GM18517 (cell line): ENCODE measurements around the gene AOC1.
"Not testable (repeated sequence)": the region's sequence is repeated elsewhere in the genome, so short reads cannot be mapped to it uniquely, and the experiment has no call there.

ENCODE experiments used
- ATAC-seq: cut with Tn5 transposase; IDR thresholded peaks from one replicate; pipeline ENCODE4 v1.9.1; 2021; ENCODE audit warnings: mild to moderate bottlenecking, moderate library complexity; ENCODE audit not compliant: unreplicated experiment

AOC1 gene

DNA sequence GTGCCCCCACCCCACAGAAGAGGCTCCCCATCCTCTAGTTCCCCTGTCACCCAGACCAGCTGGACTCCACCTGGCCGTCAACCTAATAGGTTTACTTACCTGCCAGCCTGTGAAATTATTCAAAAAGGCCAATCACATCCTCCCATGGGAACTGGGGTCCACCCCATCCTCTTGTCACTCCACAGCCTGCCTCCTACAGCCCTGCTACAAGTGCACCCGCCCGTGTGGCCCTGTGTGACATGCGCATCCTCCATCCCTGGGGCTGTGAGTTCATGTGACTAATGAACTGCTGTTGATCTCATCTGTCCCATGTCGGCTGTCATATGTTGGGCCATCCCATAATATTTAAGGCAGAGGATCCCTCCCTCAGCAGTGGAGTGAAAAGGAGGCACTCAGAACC, 39.4 kb downstream of the AOC1 start:
- no peak for ATAC-seq

DNA sequence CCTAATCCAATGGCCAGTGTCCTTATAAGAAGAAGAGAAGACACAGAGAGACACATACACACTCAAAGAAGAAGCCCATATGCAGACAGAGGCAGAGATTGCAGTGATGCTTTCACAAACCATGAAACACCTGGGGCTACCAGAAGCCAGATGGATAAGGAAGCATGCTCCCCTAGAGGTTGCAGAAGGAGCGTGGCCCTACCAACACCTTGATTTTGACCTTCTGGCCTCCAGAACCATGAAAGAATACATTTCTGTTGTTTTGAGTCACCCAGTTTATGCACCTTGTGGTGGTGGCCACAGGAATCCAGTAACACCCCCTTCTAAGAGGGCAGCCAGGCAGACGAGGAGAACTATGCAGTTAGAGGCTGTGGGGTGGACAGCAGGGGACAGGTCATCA, 43.5 kb downstream of the AOC1 start:
- ATAC-seq: no peak

DNA sequence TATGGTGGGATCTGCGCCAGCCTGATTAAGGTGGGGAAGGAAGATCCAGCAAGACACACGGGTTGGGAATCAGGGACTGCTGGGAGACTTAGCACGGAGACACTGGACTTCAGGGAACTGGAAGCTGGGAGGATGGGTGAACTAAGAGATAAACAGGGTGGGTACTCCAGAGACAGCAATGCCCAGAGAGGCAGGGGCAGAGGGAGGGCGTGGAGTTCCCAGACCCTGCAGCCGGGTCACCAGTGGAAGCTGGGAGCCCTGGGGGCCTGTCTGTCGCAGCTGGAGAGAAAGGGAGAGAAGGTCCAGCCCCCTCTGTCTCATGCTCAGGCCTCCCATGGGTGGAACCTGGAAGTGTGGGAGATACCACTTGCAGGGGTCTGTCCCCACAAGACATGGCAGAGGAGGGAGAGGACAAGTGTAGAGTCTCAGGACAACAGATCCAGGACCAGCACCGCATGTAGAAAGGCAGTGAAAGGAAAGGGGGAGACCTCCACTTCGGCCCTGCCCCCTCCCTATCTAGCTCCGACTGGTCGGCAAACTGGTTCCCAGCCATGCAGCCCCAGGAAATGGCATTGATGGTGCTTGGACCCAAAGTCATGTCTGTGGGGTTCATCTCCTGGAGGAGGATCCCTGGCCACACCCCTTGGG, 44.4 kb downstream of the AOC1 start:
- ATAC-seq: no peak

DNA sequence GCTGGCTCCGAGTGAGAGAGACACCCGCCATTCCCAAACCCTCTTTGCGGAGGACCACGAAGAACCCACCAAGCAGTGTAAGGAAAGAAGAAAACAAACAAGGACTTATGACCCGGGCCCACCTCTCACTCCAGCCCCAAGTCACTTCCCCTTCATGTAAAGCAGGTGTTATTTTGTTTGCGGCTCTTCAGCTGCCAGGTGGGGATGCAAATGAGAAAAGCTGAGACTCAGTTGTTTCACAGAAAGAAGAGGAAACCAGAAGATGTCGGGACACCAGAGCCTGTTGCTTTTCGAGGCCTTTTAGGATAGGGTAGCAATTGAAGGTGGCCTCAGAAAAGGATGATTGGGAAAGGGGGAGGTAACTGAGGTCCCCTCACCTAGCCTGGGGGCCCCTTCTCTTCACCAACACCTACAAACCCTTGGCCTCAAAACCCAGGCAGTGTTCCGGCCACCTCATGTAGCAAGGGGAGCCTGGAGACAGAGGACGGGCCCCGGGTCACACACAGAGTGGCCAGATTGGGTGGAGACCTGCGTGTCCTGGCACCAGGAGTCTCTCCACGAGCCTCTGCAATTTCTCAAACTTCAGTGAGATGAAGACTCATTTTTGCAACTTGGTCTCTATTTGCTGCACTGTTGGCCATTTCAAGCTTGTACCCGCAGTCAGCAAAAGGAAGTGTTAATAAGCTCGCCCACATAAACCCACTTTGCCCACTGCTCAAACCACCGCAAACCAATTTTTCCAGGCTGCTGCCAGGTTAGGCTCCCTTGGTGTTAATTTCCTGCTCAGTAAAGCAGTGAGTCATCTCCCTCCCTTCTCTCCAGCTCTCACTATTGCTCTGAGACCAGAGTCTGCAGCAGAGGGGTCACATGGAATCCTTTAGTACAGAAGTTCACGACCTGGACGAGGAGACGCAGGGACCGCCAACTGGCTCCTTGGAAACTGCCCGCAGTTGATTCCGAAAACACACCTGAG, 45.5 kb downstream of the AOC1 start:
- peak; percentile 64 for ATAC-seq

DNA sequence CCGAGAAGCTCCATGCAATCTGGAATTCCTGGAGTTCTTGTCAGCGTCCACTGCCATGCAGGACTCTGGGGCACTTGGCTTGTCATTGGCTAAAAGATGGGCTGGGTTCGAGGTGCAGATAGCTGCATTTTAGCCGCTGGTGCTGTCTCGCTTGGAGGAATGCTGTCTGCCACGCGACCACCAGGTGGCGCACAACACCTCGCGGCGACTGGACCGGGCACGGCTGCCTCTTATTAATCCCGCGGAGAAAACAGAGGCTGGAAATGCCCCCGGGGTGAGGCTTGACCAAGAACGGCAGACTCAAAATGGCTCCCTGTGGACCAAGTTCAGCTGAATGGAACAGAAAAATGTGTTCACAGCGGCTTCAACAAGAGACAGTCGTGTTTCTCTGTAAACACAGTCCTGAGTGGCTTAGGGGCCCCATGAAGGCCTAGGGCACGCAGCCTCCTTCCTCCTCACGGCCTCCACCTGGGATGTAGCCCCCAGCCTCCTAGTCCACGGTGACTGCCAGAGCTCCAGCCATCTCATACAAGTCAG, 46.2 kb downstream of the AOC1 start:
- peak; percentile 70 for ATAC-seq

DNA sequence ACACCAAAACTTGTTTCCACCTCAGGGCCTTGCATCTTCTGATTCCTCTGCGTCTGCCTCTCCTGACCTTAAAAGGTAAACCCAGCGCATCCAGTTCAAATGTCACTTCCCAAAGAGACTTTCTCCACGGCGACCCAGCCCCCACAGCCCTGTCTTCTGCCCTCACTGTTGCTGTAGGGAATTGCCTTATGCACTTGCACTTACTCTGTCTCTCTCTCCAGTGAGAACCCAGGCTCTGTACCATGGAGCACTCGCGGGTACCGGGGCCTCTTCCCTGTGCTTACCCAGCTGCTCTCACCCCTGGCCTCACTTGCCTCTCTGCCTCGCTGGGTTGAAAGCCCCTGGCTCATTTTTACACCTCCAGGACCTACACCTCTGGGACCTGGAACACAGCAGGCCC, 48.4 kb downstream of the AOC1 start:
- ATAC-seq: no peak

DNA sequence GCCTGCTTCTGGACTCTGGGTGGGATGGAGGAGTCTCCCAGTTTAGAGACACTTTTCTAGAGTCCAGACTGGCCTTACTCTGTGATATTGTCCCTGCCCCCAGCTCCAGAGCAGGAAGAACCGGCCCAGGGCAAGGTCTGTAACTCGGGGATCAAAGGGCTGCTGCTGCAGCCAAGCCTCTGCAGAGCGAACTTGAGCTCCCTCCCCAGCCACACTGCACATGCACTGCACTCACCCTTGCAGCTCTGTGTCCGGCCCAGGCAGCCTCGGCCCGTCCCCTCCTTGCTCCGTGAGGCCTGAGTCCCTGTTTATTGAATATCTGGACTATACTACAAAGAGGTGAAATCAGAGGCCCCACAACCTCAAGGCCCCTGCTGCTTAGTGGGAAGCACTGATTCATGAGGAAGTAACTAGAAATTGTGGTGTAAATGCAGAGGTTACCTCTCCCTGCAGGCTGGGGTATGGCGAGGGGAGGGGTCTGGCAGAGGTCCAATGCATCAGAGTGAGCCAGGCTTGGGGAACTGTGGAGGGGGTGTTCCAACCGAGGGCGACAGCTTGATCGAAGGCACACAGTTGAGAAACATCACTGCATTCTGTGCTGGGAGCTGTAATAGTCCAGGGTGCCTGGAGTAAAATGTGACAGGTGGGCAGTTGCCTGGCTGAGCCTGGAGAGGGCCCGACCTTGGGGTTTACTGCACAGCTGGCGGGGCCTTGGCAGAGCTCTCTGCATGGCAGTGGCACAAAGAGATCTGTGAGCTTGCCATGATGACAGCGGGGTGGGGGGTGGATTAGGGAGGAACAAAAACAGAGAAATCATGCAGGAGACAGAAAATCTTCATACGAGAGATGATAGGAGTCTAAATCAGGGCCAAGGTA, 49.1 kb downstream of the AOC1 start:
- no peak for ATAC-seq

DNA sequence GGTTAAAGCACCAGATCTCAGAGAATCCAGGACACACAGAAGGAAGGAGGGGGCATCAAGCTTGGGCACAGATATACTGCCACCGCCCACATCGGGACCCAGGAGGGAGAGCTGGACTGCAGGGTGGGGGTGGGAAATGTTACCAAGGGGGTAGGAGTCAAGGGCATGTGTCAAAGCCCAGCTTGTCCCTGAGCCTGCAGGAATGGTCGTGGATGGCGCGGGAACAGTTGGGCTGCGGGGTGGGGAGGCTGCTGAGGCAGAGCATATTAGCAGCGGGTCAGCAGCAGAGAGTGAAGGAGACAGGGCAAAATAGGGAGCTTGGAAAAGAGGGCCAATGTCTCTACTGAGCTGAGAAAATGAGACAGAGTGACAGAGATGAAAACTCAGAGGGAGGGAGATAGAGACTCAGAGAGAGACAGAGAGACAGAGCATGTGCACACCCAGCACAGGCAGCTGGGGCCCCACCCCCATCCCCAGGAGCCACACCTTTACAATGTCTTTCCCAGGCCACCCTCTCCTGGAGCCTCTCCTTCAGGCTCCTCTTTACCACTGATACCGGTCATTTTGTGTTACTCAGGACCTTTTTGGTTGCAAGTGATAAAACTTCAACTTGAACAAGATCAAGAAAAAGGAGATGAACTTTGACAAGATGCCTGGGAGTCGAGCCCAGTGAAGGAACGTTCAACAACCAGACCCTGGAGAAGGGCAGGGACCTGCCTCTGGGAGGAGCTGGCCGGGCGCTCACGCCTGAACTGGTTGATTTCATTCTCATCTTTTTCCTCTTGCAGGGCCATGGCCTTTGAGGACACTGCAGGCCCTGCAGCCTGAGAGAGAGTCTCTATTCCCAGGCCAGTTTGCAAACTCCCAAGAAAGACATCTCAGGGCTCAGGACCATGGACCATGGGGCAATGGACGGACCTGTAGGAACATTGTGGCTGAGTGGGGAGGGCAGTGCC, 50.0 kb downstream of the AOC1 start:
- ATAC-seq: no peak

DNA sequence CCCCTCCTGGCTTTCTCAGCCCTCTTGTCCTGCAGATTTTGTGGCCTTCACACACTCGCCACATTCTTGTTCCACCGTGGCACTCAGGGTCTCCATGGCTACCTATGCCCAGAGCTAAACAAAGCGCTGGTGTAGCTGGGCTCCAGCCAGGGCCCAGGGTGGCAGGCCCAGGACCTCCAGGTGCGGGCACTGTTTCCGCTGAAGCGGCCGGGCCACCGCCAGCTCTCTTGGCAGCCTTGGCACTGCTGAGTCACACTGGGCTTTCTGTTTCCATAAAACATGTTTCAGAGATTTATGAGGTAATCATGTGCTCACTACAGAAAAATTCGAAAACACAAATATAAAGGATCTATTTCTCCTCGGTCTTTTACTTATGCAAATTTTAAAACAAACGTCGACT, 51.3 kb downstream of the AOC1 start:
- no peak for ATAC-seq

DNA sequence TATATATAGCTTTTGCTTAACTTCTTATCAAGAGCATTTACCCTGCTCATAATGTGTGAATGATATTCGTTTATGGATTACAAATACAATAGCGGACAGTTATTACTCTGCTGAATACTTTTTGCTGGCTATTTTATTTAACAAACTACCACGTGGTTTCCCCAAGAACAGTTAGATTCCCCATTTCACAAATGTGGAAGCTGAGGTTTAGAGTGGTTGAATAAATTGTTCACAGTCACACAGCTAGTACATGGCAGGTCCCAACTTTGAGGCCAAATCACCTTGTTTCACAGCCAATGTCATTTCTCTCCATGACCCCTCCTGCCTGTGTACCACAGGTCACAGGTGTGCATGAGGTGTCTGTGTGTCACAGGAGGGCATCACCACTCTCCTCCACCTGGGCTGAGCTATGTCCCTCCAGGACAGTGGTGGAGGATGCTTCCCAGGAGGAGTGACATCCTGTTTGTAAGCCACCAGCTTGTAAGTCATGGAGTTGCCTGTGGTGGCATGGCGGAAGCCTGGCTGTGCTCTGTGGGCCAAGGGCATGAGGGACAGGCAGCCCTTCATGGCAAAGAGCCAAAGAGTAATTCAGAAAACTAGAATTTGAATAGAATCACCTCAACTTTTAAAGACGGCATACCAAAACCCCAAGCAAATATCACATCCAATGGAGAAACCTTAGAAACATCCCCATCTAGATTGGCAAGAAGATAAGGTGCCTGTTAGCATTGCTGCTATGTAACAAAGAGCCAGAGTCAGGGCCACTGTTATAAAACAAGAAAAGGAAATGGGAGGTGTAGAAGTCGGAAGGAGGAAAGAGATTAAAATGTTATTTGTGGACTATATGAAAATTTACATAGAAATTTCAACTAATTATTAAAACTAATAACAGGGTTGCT, 51.9 kb downstream of the AOC1 start:
- no peak for ATAC-seq

DNA sequence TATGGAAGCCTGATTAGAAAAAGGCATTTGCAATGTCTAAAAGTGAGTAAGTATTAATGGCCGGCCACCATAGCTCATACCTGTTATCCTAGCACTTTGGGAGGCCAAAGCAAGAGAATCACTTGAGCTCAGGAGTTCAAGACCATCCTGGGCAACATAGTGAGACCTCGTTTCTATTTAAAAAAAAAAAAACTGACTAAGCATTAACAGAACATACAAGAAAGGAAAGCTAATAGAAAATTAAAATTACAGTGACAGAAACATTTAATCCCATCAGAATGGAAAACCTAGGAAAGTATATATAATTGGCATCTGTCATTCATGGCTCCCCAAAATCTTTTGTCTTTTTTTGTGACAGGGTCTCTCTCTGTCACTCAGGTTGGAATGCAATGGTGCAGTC, 55.9 kb downstream of the AOC1 start:
- ATAC-seq: no peak

DNA sequence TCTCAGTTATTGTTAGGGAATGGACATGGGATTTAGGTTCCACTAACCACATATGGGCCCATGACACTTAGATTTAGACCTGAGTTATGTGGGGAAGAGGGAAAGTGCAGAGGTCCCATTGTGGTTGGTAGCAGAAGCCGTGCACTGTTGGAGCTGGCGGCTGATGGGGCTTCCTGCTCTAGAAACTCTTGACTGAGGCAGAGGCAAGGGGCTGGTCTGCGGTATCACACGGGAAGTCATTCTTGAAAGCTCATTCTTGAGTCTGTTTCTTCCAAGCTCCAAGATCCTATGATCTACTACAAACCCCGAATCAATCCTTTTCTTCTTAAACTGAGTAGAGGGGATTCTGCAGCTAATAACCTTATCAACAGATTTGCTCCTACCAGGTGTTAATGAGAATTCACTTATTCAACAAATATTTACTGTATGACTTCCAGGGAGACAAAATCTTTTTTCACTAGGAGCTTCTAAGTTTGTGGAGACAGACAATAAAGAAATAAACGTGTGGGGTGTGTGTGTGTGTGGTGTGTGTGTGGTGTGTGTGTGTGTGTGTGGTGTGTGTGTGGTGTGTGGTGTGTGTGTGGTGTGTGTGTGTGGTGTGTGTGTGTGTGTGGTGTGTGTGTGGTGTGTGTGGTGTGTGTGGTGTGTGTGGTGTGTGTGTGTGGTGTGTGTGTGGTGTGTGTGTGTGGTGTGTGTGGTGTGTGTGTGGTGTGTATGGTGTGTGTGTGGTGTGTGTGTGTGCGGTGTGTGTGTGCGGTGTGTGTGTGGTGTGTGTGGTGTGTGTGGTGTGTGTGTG, 57.1 kb downstream of the AOC1 start:
- no peak for ATAC-seq

DNA sequence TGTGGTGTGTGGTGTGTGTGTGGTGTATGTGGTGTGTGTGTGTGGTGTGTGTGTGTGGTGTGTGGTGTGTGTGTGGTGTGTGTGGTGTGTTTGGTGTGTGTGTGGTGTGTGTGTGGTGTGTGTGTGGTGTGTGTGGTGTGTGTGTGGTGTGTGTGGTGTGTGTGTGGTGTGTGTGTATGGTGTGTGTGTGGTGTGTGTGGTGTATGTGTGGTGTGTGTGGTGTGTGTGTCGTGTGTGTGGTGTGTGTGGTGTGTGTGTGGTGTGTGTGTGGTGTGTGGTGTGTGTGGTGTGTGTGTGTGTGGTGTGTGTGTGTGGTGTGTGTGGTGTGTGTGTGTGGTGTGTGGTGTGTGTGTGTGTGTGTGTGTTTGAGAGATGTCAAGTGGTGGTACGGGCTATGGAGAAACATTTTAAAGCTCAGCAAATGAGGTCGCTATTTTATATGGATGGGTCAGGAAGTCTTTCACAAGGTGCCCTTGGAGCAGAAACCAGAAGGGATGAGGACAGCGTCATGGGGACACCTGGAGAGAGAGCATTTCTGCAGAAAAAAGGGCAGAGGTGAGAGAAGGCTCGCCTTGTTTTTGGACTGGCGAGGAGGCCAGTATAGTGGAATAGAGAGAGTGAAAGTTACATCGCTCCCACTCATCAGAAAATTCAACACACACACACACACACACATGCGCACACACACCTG, 58.1 kb downstream of the AOC1 start:
- ATAC-seq: not testable (repeated sequence)

DNA sequence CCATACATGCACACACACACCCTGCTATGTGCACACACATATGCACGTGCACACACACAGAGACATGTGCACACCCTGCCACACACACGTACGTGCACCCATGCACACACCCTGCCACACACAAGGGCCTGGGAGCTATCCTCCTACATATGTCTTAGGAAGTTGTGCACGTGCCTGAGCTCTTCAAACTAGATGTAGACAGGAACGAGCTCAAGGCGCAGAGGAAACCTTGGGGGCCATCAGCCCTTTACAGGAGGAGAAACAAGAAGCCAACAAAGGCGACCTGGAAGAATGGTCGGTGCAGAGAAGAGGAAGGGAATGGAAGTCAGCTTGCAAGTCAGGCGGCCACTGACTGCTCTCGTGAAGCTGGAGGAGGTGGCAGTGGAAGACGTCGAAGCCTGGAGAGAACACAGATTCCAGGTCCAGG, 58.7 kb downstream of the AOC1 start:
- ATAC-seq: no peak
